ENCODE measurements around the gene ZNF140.

ZNF140 gene

GRCh38 chr12:133080368-133081158 is at the start of gene ZNF140:
TSS of gene ZNF140 (plus strand) at chr12:133080923. CDS start at chr12:133081321, 398 bp downstream.
- peak; percentile 60 for TF ChIP-seq CTCF (IDR thresholded peaks at IDR 0.05)
- H3K4me3 ChIP-seq (ENCODE audit: low read depth in 1 of 2, low read length in 1 of 2), result peak within 1 kb of the TSS; percentile 89 to 98
- no peaks in the 10 kb centered on the region for H3K27me3 ChIP-seq
- peak within 1 kb of the TSS; percentile 90 for H3K27ac ChIP-seq
- peaks cover 22% of the 10 kb centered on the region for H3K36me3 ChIP-seq
- H3K4me1 ChIP-seq (ENCODE audit: control insufficient read depth in 1 of 2, insufficient read depth in 1 of 2, low read depth in 1 of 2, low read length in 1 of 2), result peaks cover 13 to 18% of the 10 kb centered on the region in 2 experiments
- H3K9me3 ChIP-seq, result peaks cover 47% of the 10 kb centered on the region

DNA sequence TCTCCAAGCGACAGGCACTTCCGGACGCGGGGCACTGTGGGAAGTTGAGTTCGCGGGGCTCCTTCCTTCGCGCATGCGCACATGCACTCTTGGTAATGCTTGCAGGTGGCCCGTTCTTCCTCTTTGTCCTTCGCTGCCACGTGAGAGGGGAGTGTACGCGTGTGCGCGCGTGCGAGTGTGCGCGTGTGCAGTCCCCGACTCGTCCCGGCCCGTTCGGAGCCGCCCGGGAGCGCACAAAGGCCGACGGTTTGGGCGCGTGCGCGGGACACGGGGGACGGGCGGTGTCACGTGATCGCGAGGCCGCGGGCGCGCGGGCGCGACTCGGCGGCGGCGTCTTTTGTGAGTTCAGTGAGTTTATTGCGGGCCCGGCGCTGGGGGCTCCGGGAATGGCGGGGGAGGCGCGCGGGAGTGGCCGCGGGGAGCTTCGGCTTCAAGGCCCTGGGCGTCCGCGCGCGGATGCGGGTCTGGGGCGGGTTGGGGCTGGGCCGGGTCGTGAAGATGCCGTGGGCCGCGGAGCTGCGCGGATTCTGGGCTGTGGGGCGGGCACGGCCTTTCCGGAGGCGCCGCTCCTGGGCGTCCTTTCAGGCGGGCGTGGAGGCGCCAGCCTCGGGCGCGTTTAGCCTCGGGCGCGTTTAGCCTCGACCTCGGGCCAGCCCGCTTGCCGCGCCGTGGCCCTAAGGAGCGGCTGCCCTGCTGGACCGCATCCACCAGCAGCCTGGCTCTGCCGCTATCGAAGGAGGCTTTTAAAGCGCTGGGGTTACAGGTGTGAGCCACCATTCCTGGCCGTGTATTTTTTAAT is 43.3 kb upstream of the ZNF140 start, which contains the start of gene ZNF84:
Gene ZNF84 (plus strand): TSS at position 303 of the 799 bp plus-strand sequence. CDS start 3,959 bp downstream, outside the sequence.
- Histone ChIP-seq H3K4me3 (ENCODE audit: low read depth in 1 of 2, low read length in 1 of 2) (peak within 1 kb of the TSS; percentile 82 to 98), H3K4me1 (ENCODE audit: control insufficient read depth in 1 of 2, insufficient read depth in 1 of 2, low read depth in 1 of 2, low read length in 1 of 2) (peaks cover 14 to 15% of the 10 kb centered on the region in 2 experiments), H3K9me3 (peaks cover 13% of the 10 kb centered on the region), H3K27me3 (no peaks in the 10 kb centered on the region), H3K27ac (peak within 1 kb of the TSS; percentile 87), H3K36me3 (no peaks in the 10 kb centered on the region)
- no peak for TF ChIP-seq CTCF (IDR thresholded peaks at IDR 0.05)

DNA sequence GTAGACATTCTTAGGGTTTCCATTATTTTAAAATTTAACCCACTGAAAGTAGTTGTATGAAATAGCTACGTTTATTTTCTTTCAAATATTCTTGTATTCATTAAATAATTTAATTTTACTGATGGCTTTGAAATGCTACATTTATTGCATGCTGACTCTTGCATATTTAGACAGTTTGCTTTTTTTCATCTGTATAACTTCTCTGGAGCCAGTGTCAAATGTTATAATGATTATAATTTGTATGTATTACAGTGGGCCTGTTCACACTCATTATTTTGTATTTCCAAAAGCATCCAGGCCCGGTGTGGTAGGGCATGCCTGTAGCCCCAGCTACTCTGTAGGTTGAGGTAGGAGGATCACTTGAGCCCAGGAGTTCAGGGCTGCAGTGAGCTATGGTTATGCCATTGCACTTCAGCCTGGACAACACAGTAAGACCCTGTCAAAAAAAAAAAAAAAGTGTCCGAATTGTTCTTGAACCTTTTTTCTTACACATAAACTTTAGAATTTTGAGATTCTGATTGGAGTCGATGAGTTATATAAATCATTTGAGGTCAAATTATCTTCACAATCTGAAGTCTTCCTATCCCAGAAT is 42.5 kb upstream of the ZNF140 start:
- Histone ChIP-seq H3K27ac (peak overlapping the region; percentile 87), H3K27me3 (no peaks in the 10 kb centered on the region), H3K4me3 (ENCODE audit: low read depth in 1 of 2, low read length in 1 of 2) (peak overlapping the region; percentile 82 to 98), H3K9me3 (peaks cover 17% of the 10 kb centered on the region), H3K36me3 (no peaks in the 10 kb centered on the region), H3K4me1 (ENCODE audit: control insufficient read depth in 1 of 2, insufficient read depth in 1 of 2, low read depth in 1 of 2, low read length in 1 of 2) (peaks cover 14 to 15% of the 10 kb centered on the region in 2 experiments)
- no peak for TF ChIP-seq CTCF (IDR thresholded peaks at IDR 0.05)

GRCh38 chr12:133046698-133047097 is 34.0 kb upstream of the ZNF140 start:
- H3K9me3 ChIP-seq, result peaks cover 67% of the 10 kb centered on the region
- peaks cover 34% of the 10 kb centered on the region for H3K36me3 ChIP-seq
- no peaks in the 10 kb centered on the region for H3K27me3 ChIP-seq
- no peak overlapping the region for H3K4me3 ChIP-seq (ENCODE audit: low read depth in 1 of 2, low read length in 1 of 2)
- TF ChIP-seq CTCF (IDR thresholded peaks at IDR 0.05), result no peak
- no peaks in the 10 kb centered on the region for H3K4me1 ChIP-seq (ENCODE audit: control insufficient read depth in 1 of 2, insufficient read depth in 1 of 2, low read depth in 1 of 2, low read length in 1 of 2)
- H3K27ac ChIP-seq, result no peak overlapping the region

DNA sequence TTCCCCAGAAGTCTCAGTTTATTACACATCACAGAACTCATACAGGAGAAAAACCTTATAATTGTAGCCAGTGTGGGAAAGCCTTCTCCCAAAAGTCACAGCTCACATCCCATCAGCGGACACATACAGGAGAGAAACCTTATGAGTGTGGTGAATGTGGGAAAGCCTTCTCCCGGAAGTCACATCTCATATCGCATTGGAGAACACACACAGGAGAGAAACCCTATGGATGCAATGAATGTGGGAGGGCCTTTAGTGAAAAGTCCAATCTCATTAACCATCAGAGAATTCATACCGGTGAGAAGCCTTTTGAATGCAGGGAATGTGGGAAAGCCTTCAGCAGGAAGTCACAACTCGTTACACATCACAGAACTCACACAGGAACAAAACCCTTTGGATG is 23.3 kb upstream of the ZNF140 start:
- H3K4me1 ChIP-seq (ENCODE audit: control insufficient read depth in 1 of 2, insufficient read depth in 1 of 2, low read depth in 1 of 2, low read length in 1 of 2), result no peaks in the 10 kb centered on the region
- peaks cover 7% of the 10 kb centered on the region for H3K36me3 ChIP-seq
- H3K27me3 ChIP-seq, result no peaks in the 10 kb centered on the region
- TF ChIP-seq CTCF (IDR thresholded peaks at IDR 0.05), result no peak
- H3K9me3 ChIP-seq, result peaks cover 93% of the 10 kb centered on the region
- H3K27ac ChIP-seq, result no peak overlapping the region
- no peak overlapping the region for H3K4me3 ChIP-seq (ENCODE audit: low read depth in 1 of 2, low read length in 1 of 2)
